ENCODE measurements around the gene SLC25A23. TPM values are rescaled to one million over a fixed set of nuclear protein-coding genes. Genes with fewer than 3 reads are reported as not detected.

Gene SLC25A23
- total and polyA plus RNA-seq, 9 of the 15 experiments (the other 6 are each of a cell fraction or from before 2014, with no cell fraction given): 6.1 to 72.0 (median 26.6) TPM

GRCh38 chr19:6498294-6499036, 38.9 kb upstream of the SLC25A23 start (continued):
- no peak for TF ChIP-seq ZNF764 (CRISPR knock-in tag; IDR thresholded peaks at IDR 0.05; ENCODE audit: low read depth)
- peak; percentile 34; the same call in 1 of the 2 replicates for TF ChIP-seq VEZF1 (CRISPR knock-in tag; IDR thresholded peaks at IDR 0.05)
- TF ChIP-seq USF2 (CRISPR knock-in tag; IDR thresholded peaks at IDR 0.05): no peak

- no peaks in the 10 kb centered on the region for H3K36me3 ChIP-seq (ENCODE audit: control insufficient read depth, insufficient read depth, low read length)
- no TSS peak for BruUV-seq (replicated peaks)
- H3K9me3 ChIP-seq (replicated peaks; ENCODE audit: control insufficient read depth, insufficient read depth, low read depth, low read length): no peaks in the 10 kb centered on the region; the same call in 1 of the 2 replicates
- no peaks in the 10 kb centered on the region for H3K79me2 ChIP-seq (ENCODE audit: control insufficient read depth, insufficient read depth, low read length)
- POLR2A ChIA-PET: interaction anchor here (1.3 kb wide), 1 partner anchor 368 kb away, joined by 4 read pairs; no protein-coding TSS in a partner anchor
- no peaks in the 10 kb centered on the region for H4K20me1 ChIP-seq (replicated peaks; ENCODE audit: control insufficient read depth, insufficient read depth, low read length)
- DNase-seq (ENCODE audit: extremely low read depth in 1 of 4, low spot score in 3 of 4): peak in 1 of 4 experiments; percentile 3
- H3K4me3 ChIP-seq: no peak overlapping the region
- H3K27me3 ChIP-seq (ENCODE audit: control insufficient read depth in 2 of 2, insufficient read depth in 2 of 2, low read length in 2 of 2): no peaks in the 10 kb centered on the region
- H3K9me1 ChIP-seq (ENCODE audit: control insufficient read depth, insufficient read depth, low read length): peaks cover 5% of the 10 kb centered on the region
- intact Hi-C loops (cut with micrococcal nuclease) (no loop called here), in situ Hi-C loops (cut with MboI) (no loop called here)
- peaks cover 0 to 11% of the 10 kb centered on the region in 2 experiments; a peak in 3 of 5 replicates for H3K4me1 ChIP-seq (replicated peaks in 1 of 2; ENCODE audit: control insufficient read depth in 2 of 2, insufficient read depth in 2 of 2, low read length in 2 of 2)
- H3K27ac ChIP-seq (ENCODE audit: extremely low read depth, low read depth, low read length): no peak overlapping the region
- no peak overlapping the region for H3K9ac ChIP-seq (ENCODE audit: insufficient read depth in 1 of 2, low read depth in 2 of 2, low read length in 2 of 2)
- ATAC-seq: no peak
- WGBS (ENCODE audit: insufficient coverage, low coverage, missing lambda C conversion rate): 80% methylated on average over 17 of the region's 19 CpGs
- no peak overlapping the region for H2AFZ ChIP-seq (ENCODE audit: low read depth, low read length)
- CTCF ChIA-PET (ENCODE audit: low intra/inter-chr PET ratio): no interaction called here
- no peak for FAIRE-seq
- H3K4me2 ChIP-seq (ENCODE audit: insufficient read depth, low read length): no peak overlapping the region
- TF ChIP-seq MLLT1 (IDR thresholded peaks at IDR 0.05) (no peak), ZFX (CRISPR knock-in tag; IDR thresholded peaks at IDR 0.05) (no peak), NR3C1 (CRISPR knock-in tag; IDR thresholded peaks at IDR 0.05) (no peak), CBFA2T2 (conservative IDR thresholded peaks at IDR 0.05) (no peak), SETDB1 (IDR thresholded peaks at IDR 0.05; ENCODE audit: low read length) (no peak), LCOR (CRISPR knock-in tag; IDR thresholded peaks at IDR 0.05) (no peak), RBM25 (IDR thresholded peaks at IDR 0.05; ENCODE audit: low read depth, low read length, severe bottlenecking) (no peak), EWSR1 (IDR thresholded peaks at IDR 0.05; ENCODE audit: borderline replicate concordance, low read depth, partially characterized antibody) (no peak), SUPT5H (IDR thresholded peaks at IDR 0.05) (no peak), ATF2 (CRISPR knock-in tag; IDR thresholded peaks at IDR 0.05) (no peak), POLR2AphosphoS2 (IDR thresholded peaks at IDR 0.05; ENCODE audit: low read length) (no peak), TCF3 (CRISPR knock-in tag; IDR thresholded peaks at IDR 0.05) (no peak), MCM7 (IDR thresholded peaks at IDR 0.05) (no peak)
Measured at GRCh38 chr19:6495947-6496346, 36.4 kb upstream of the SLC25A23 start.

Measured in K562 (cell line).